ENCODE measurements around the gene CCN6.

- no peak for TF ChIP-seq POLR2A (IDR thresholded peaks at IDR 0.05)
- TF ChIP-seq CTCF (IDR thresholded peaks at IDR 0.05): no peak
Measured at GRCh38 chr6:112027942-112028674, 25.8 kb upstream of the CCN6 start.
